ENCODE measurements around the gene LPAR3.

GRCh38 chr1:84896279-84896678 lies 3.3 kb upstream of the LPAR3 start:
- TF ChIP-seq, protein P1, sequence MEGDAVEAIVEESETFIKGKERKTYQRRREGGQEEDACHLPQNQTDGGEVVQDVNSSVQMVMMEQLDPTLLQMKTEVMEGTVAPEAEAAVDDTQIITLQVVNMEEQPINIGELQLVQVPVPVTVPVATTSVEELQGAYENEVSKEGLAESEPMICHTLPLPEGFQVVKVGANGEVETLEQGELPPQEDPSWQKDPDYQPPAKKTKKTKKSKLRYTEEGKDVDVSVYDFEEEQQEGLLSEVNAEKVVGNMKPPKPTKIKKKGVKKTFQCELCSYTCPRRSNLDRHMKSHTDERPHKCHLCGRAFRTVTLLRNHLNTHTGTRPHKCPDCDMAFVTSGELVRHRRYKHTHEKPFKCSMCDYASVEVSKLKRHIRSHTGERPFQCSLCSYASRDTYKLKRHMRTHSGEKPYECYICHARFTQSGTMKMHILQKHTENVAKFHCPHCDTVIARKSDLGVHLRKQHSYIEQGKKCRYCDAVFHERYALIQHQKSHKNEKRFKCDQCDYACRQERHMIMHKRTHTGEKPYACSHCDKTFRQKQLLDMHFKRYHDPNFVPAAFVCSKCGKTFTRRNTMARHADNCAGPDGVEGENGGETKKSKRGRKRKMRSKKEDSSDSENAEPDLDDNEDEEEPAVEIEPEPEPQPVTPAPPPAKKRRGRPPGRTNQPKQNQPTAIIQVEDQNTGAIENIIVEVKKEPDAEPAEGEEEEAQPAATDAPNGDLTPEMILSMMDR (IDR thresholded peaks at IDR 0.05; ENCODE audit: insufficient read depth, low read length), result no peak
- TF ChIP-seq, protein P2, sequence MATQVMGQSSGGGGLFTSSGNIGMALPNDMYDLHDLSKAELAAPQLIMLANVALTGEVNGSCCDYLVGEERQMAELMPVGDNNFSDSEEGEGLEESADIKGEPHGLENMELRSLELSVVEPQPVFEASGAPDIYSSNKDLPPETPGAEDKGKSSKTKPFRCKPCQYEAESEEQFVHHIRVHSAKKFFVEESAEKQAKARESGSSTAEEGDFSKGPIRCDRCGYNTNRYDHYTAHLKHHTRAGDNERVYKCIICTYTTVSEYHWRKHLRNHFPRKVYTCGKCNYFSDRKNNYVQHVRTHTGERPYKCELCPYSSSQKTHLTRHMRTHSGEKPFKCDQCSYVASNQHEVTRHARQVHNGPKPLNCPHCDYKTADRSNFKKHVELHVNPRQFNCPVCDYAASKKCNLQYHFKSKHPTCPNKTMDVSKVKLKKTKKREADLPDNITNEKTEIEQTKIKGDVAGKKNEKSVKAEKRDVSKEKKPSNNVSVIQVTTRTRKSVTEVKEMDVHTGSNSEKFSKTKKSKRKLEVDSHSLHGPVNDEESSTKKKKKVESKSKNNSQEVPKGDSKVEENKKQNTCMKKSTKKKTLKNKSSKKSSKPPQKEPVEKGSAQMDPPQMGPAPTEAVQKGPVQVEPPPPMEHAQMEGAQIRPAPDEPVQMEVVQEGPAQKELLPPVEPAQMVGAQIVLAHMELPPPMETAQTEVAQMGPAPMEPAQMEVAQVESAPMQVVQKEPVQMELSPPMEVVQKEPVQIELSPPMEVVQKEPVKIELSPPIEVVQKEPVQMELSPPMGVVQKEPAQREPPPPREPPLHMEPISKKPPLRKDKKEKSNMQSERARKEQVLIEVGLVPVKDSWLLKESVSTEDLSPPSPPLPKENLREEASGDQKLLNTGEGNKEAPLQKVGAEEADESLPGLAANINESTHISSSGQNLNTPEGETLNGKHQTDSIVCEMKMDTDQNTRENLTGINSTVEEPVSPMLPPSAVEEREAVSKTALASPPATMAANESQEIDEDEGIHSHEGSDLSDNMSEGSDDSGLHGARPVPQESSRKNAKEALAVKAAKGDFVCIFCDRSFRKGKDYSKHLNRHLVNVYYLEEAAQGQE (IDR thresholded peaks at IDR 0.05; ENCODE audit: insufficient replicate concordance, low read depth), result no peak

Data from HL-60 (cell line).